ENCODE results near the gene PTGR3. TPM values are rescaled to one million over a fixed set of nuclear protein-coding genes. Genes with fewer than 3 reads are reported as not detected.

Gene PTGR3
- total RNA-seq, 1 donor, result 12.1 TPM

DNA sequence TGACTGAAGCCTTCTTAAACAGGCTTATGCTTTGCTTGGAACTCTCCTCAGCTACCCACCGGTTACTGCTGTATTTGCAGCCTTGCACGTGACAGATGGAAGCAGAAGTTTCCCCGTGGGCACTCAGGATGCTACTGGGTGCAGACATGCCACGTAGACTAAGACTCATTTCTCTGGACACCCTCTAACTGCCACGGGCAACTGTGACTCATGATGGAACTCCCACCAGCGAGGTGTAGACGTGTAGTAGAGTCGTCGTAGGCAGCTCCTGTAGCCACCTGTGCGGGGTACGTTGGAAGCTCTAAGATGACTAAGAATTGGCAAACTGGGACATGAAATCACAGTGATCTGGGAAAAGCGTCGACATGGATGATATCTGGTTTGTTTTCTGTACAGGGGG, 29.2 kb upstream of the PTGR3 start:
- TF ChIP-seq CTCF (IDR thresholded peaks at IDR 0.05; ENCODE audit: insufficient read depth, low read depth, low read length), result no peak
- H3K4me3 ChIP-seq (ENCODE audit: low read depth, low read length), result no peak overlapping the region
- DNase-seq (ENCODE audit: low read depth), result no peak

DNA sequence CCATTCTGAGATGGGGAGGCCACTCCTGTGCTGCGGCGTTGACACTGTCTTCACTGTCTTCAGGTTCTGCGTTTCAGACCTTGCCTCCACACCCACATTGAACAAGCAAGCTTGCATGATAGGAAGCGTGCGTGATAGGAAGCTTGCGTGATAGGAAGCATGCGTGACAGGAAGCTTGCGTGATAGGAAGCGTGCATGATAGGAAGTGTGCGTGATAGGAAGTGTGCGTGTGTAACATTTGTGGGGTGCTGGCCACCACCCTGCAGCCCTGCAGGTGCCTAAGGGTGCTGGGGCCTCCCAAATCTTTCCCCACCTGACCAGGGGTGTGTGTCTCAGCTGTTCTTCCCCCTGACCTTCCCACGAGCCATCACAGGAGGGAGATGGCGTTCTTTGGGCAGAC, 27.0 kb upstream of the PTGR3 start:
- TF ChIP-seq CTCF (IDR thresholded peaks at IDR 0.05; ENCODE audit: insufficient read depth, low read depth, low read length), result no peak
- no peak overlapping the region for H3K4me3 ChIP-seq (ENCODE audit: low read depth, low read length)
- no peak for DNase-seq (ENCODE audit: low read depth)

DNA sequence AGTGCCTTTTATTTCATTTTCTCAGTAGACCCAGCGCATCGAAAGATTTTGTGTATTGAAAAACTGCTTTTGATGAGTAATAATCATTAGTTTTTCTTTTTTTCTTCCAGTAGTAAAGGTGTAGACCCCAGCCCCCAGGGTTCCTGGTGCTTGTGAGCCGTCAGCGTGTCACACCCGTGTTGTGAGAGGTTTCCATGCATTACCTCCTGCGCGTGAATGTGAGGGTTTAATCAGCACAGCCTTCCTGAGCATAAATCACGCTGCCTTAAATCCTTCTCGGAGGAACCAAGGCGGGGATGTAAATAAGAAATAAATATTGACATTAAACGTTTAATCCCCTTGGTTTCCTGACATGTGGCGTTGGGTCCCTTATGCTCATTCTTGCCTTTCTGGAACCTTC, 26.0 kb upstream of the PTGR3 start:
- H3K4me3 ChIP-seq (ENCODE audit: low read depth, low read length), result no peak overlapping the region
- no peak for TF ChIP-seq CTCF (IDR thresholded peaks at IDR 0.05; ENCODE audit: insufficient read depth, low read depth, low read length)
- no peak for DNase-seq (ENCODE audit: low read depth)

- DNase-seq (ENCODE audit: low read depth), result no peak
- no peak overlapping the region for H3K4me3 ChIP-seq (ENCODE audit: low read depth, low read length)
- TF ChIP-seq CTCF (IDR thresholded peaks at IDR 0.05; ENCODE audit: insufficient read depth, low read depth, low read length), result no peak
These were observed 22.1 kb upstream of the PTGR3 start for GRCh38 chr18:75231053-75231406.

- no peak for DNase-seq (ENCODE audit: low read depth)
- H3K4me3 ChIP-seq (ENCODE audit: low read depth, low read length), result no peak overlapping the region
- no peak for TF ChIP-seq CTCF (IDR thresholded peaks at IDR 0.05; ENCODE audit: insufficient read depth, low read depth, low read length)
These were observed 21.5 kb upstream of the PTGR3 start for GRCh38 chr18:75230163-75231052.

DNA sequence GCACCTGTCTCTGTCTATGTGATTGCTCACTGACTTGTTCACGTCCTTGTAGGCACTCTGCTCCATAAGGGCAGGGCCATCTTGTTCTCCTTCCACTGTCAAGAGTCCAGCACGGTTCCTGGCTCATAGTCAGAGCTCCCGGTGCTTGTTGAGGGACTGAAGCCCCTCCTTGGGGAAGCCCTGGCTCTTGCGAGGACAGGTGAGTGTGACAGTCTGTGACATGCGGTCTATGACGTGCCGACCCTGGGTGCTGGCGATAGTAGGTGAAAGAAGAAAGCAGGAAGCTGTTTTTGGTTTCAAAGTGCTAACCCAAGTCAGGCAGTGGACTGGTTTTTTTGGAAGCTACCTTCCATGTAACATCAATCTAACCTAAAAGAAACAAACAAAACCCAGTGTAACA, 20.5 kb upstream of the PTGR3 start:
- DNase-seq (ENCODE audit: low read depth), result no peak
- no peak overlapping the region for H3K4me3 ChIP-seq (ENCODE audit: low read depth, low read length)
- no peak for TF ChIP-seq CTCF (IDR thresholded peaks at IDR 0.05; ENCODE audit: insufficient read depth, low read depth, low read length)

- DNase-seq (ENCODE audit: low read depth), result no peak
- TF ChIP-seq CTCF (IDR thresholded peaks at IDR 0.05; ENCODE audit: insufficient read depth, low read depth, low read length), result no peak
- H3K4me3 ChIP-seq (ENCODE audit: low read depth, low read length), result no peak overlapping the region
These were observed 20.0 kb upstream of the PTGR3 start for GRCh38 chr18:75228967-75229366.
